Left ventricle myocardium inferior (tissue), 1 donor: ENCODE results near the gene SRPK1. TPM values are rescaled to one million over a fixed set of nuclear protein-coding genes. Genes with fewer than 3 reads are reported as not detected.
"Not testable (repeated sequence)": the region's sequence is repeated elsewhere in the genome, so short reads cannot be mapped to it uniquely, and the experiment has no call there.

Source experiments
- DNase-seq: peaks from one replicate; pipeline ENCODE4 v3.0.0-alpha.2; 2020
- H3K27ac ChIP-seq: fragments of 200-600 bp; replicated peaks from 2 replicates; pipeline ENCODE4 v1.8.0; 2021
- H3K27me3 ChIP-seq: fragments of 200-600 bp; 2 replicates; pipeline ENCODE4 v1.8.0; 2021; ENCODE audit warnings: low read depth
- H3K36me3 ChIP-seq: fragments of 200-600 bp; 2 replicates; pipeline ENCODE4 v1.8.0; 2021
- H3K4me1 ChIP-seq: fragments of 200-600 bp; 2 replicates; pipeline ENCODE4 v1.8.0; 2021
- H3K4me3 ChIP-seq: fragments of 200-600 bp; 2 replicates; pipeline ENCODE4 v1.8.0; 2021; ENCODE audit warnings: mild to moderate bottlenecking, moderate library complexity
- H3K9me3 ChIP-seq: fragments of 200-600 bp; replicated peaks from 2 replicates; pipeline ENCODE4 v1.8.0; 2021
- CTCF ChIP-seq: fragments of 200-600 bp; IDR thresholded peaks from 2 replicates; pipeline ENCODE4 v1.8.0; 2021; ENCODE audit warnings: antibody characterized with exemption, mild to moderate bottlenecking, borderline replicate concordance
- intact Hi-C: fragments of 100-400 bp; cut with micrococcal nuclease; formaldehyde crosslinking; loops from one replicate; pipeline ENCODE4 v1.11.0; 2022
- total RNA-seq: library from RNA; stranded (reverse); fragmentation: NEBNext Ultra II Directional; extraction: Animal tissue kit (Norgen Biotek cat#: 25700); gene quantifications from one replicate; pipeline ENCODE4 v1.2.1, GENCODE V29; 2021
- donor health status: DM: no; HTN: yes; CAD: no; lungs with severe emphysema.

Gene SRPK1
- total RNA-seq, 1 donor from 2014 or later = 18.4 TPM

GRCh38 chr6:35919085-35919826, 1.6 kb downstream of the SRPK1 start:
- Histone ChIP-seq H3K27me3 (no peaks in the 10 kb centered on the region), H3K36me3 (peaks cover 9% of the 10 kb centered on the region), H3K4me1 (peaks cover 37% of the 10 kb centered on the region), H3K9me3 (no peaks in the 10 kb centered on the region), H3K4me3 (peak overlapping the region; percentile 91), H3K27ac (peak overlapping the region; percentile 82)
- no peak for TF ChIP-seq CTCF
- DNase-seq = no peak
- intact Hi-C loops = no loop called here

- DNase-seq, H3K27ac ChIP-seq, H3K4me3 ChIP-seq, H3K9me3 ChIP-seq, H3K36me3 ChIP-seq, H3K27me3 ChIP-seq, intact Hi-C loops: not testable (repeated sequence)
- peaks cover 36% of the 10 kb centered on the region for H3K4me1 ChIP-seq
Measured at GRCh38 chr6:35916893-35917292, 4.0 kb downstream of the SRPK1 start.

- Histone ChIP-seq H3K27ac (no peak overlapping the region), H3K9me3 (peaks cover under 1% of the 10 kb centered on the region), H3K27me3 (no peaks in the 10 kb centered on the region), H3K4me1 (peaks cover 28% of the 10 kb centered on the region), H3K36me3 (peaks cover 16% of the 10 kb centered on the region), H3K4me3 (no peak overlapping the region)
- TF ChIP-seq CTCF = no peak
- intact Hi-C loops = no loop called here
- no peak for DNase-seq
Measured at GRCh38 chr6:35916056-35916455, 4.8 kb downstream of the SRPK1 start.

- Histone ChIP-seq H3K36me3 (peaks cover 26% of the 10 kb centered on the region), H3K9me3 (peaks cover 7% of the 10 kb centered on the region), H3K27me3 (no peaks in the 10 kb centered on the region), H3K4me1 (peaks cover 19% of the 10 kb centered on the region), H3K27ac (no peak overlapping the region), H3K4me3 (no peak overlapping the region)
- intact Hi-C loops = no loop called here
- TF ChIP-seq CTCF = no peak
- DNase-seq = no peak
Measured at GRCh38 chr6:35914536-35914935, 6.4 kb downstream of the SRPK1 start.

- H3K27me3 ChIP-seq = no peaks in the 10 kb centered on the region
- DNase-seq = no peak
- intact Hi-C loops = no loop called here
- no peak overlapping the region for H3K27ac ChIP-seq
- no peak for TF ChIP-seq CTCF
- H3K4me3 ChIP-seq = no peak overlapping the region
- H3K9me3 ChIP-seq = peaks cover 15% of the 10 kb centered on the region
- H3K4me1 ChIP-seq = no peaks in the 10 kb centered on the region
- H3K36me3 ChIP-seq = peaks cover 38% of the 10 kb centered on the region
Measured at GRCh38 chr6:35911871-35912653, 8.8 kb downstream of the SRPK1 start.

- intact Hi-C loops, H3K27me3 ChIP-seq, DNase-seq, H3K27ac ChIP-seq, H3K4me3 ChIP-seq, H3K4me1 ChIP-seq: not testable (repeated sequence)
- peaks cover 15% of the 10 kb centered on the region for H3K9me3 ChIP-seq
- H3K36me3 ChIP-seq = peaks cover 29% of the 10 kb centered on the region
Measured at GRCh38 chr6:35909571-35909970, 11.3 kb downstream of the SRPK1 start.

- H3K27ac ChIP-seq, H3K27me3 ChIP-seq, DNase-seq, intact Hi-C loops, H3K4me1 ChIP-seq, H3K4me3 ChIP-seq: not testable (repeated sequence)
- Histone ChIP-seq H3K36me3 (peaks cover 34% of the 10 kb centered on the region), H3K9me3 (peaks cover 15% of the 10 kb centered on the region)
Measured at GRCh38 chr6:35908753-35909401, 12.0 kb downstream of the SRPK1 start.
